Activated CD4-positive, alpha-beta T cell treated with anti-CD3 and anti-CD28 coated beads for 36 hours (primary cell): ENCODE data around the gene ST6GAL1. TPM values are rescaled to one million over a fixed set of nuclear protein-coding genes. Genes with fewer than 3 reads are reported as not detected.

Experiments
- ATAC-seq: fragments of 200-7000 bp; cut with Tn5 transposase; one replicate; pipeline ENCODE4 v1.10.0; 2021; ENCODE audit warnings: mild to moderate bottlenecking, moderate library complexity
- CTCF ChIA-PET: fragments of 350-600 bp; sonication (Branson Sonifier 250); formaldehyde crosslinking; loops from one replicate; lab custom pipeline; 2021; ENCODE audit warnings: antibody characterized with exemption; lab: Charles Lee
- POLR2A ChIA-PET: fragments of 350-600 bp; sonication (Branson Sonifier 250); formaldehyde crosslinking; loops from one replicate; lab custom pipeline; 2021; ENCODE audit warnings: antibody characterized with exemption, inconsistent platforms; lab: Charles Lee
- DNase-seq: peaks from one replicate; pipeline ENCODE4 v3.0.0-alpha.2; 2020
- H3K27ac Mint-ChIP-seq: one replicate; pipeline ENCODE4 v1.8.0; 2021; ENCODE audit warnings: mixed read lengths
- H3K27me3 Mint-ChIP-seq: one replicate; pipeline ENCODE4 v1.8.0; 2021; ENCODE audit warnings: mixed read lengths
- H3K36me3 Mint-ChIP-seq: one replicate; pipeline ENCODE4 v1.8.0; 2021; ENCODE audit warnings: low read depth, mixed read lengths
- H3K4me1 Mint-ChIP-seq: one replicate; pipeline ENCODE4 v1.8.0; 2021; ENCODE audit warnings: mixed read lengths
- H3K4me3 Mint-ChIP-seq: one replicate; pipeline ENCODE4 v1.8.0; 2021; ENCODE audit warnings: mild to moderate bottlenecking, moderate library complexity, mixed read lengths
- H3K9me3 Mint-ChIP-seq: one replicate; pipeline ENCODE4 v1.8.0; 2021; ENCODE audit warnings: low read depth, mixed read lengths
- intact Hi-C, 2 experiments: fragments of 100-400 bp; cut with DNase I in 1 of 2; cut with micrococcal nuclease in 1 of 2; formaldehyde crosslinking; loops; one replicate each; pipeline versions ENCODE4 v1.14.2 to v1.15.1; 2022 to 2024; cut with DNase I, micrococcal nuclease
- total RNA-seq, 2 experiments: library from RNA; stranded (reverse); gene quantifications; one replicate each; pipeline ENCODE4 v1.2.3, GENCODE V29; 2021

The ST6GAL1 gene
- total RNA-seq, 2 experiments from 2014 or later = 86.6 to 111 TPM

- ChIA-PET CTCF (interaction anchor here (0.7 to 2.4 kb wide), 5 partner anchors 8 to 111 kb away, joined by 3 to 9 read pairs (median 5); no protein-coding TSS in a partner anchor), POLR2A (no interaction called here)
- Mint-ChIP-seq H3K9me3 (peaks cover 17% of the 10 kb centered on the region), H3K4me1 (peaks cover 69% of the 10 kb centered on the region), H3K4me3 (peak overlapping the region; percentile 21), H3K36me3 (peaks cover 84% of the 10 kb centered on the region), H3K27me3 (no peaks in the 10 kb centered on the region), H3K27ac (peak overlapping the region; percentile 95)
- ATAC-seq (peak; percentile 12), DNase-seq (no peak)
- intact Hi-C loops = no loop called here
Observed at GRCh38 chr3:187039100-187039722, 108.9 kb downstream of the ST6GAL1 start.

- Mint-ChIP-seq H3K36me3 (peaks cover 82% of the 10 kb centered on the region), H3K27me3 (no peaks in the 10 kb centered on the region), H3K27ac (peak overlapping the region; percentile 95), H3K4me3 (peak overlapping the region; percentile 21), H3K4me1 (peaks cover 70% of the 10 kb centered on the region), H3K9me3 (peaks cover 14% of the 10 kb centered on the region)
- CTCF ChIA-PET = interaction anchor here (0.7 to 1.8 kb wide), 3 partner anchors 8 to 19 kb away, joined by 3 to 9 read pairs (median 5); no protein-coding TSS in a partner anchor
- POLR2A ChIA-PET = interaction anchor here (0.6 kb wide), 1 partner anchor 9 kb away, joined by 9 read pairs; no protein-coding TSS in a partner anchor
- DNase-seq = no peak
- ATAC-seq = no peak
- intact Hi-C loops = loop anchor here (2.0 to 5.0 kb wide), 5 partner anchors 33 to 1103 kb away; partner anchors contain the start of genes ST6GAL1 (in 2 of the 2) and TRA2B (in 1 of the 2)
Observed at GRCh38 chr3:187039723-187040414, 109.5 kb downstream of the ST6GAL1 start.

- intact Hi-C loops = loop anchor here (1.0 to 5.0 kb wide), 8 partner anchors 11 to 1103 kb away; partner anchors contain the start of genes ST6GAL1 (in 2 of the 2) and TRA2B (in 1 of the 2)
- no peaks in the 10 kb centered on the region for H3K27me3 Mint-ChIP-seq
- ATAC-seq (peak; percentile 21), DNase-seq (peak; percentile 54)
- peaks cover 81% of the 10 kb centered on the region for H3K36me3 Mint-ChIP-seq
- H3K4me1 Mint-ChIP-seq = peaks cover 76% of the 10 kb centered on the region
- ChIA-PET CTCF (interaction anchor here (1.0 to 1.8 kb wide), 4 partner anchors 9 to 25 kb away, joined by 3 to 9 read pairs (median 4); no protein-coding TSS in a partner anchor), POLR2A (interaction anchor here (0.6 to 1.2 kb wide), 3 partner anchors 8 to 14 kb away, joined by 4 to 9 read pairs (median 4); no protein-coding TSS in a partner anchor)
- H3K27ac Mint-ChIP-seq = peak overlapping the region; percentile 95
- H3K4me3 Mint-ChIP-seq = peak overlapping the region; percentile 40
- H3K9me3 Mint-ChIP-seq = peaks cover 8% of the 10 kb centered on the region
Observed at GRCh38 chr3:187040516-187041361, 110.4 kb downstream of the ST6GAL1 start.

- intact Hi-C loops = loop anchor here (1.0 to 5.0 kb wide), 8 partner anchors 12 to 1104 kb away; partner anchors contain the start of genes ST6GAL1 (in 2 of the 2) and TRA2B (in 1 of the 2)
- POLR2A ChIA-PET = interaction anchor here (0.6 to 1.2 kb wide), 3 partner anchors 9 to 233 kb away, joined by 4 read pairs; no protein-coding TSS in a partner anchor
Observed at GRCh38 chr3:187041362-187042307, 111.3 kb downstream of the ST6GAL1 start.

GRCh38 chr3:187042346-187042745, 112.0 kb downstream of the ST6GAL1 start:
- Mint-ChIP-seq H3K9me3 (peaks cover 2% of the 10 kb centered on the region), H3K27me3 (no peaks in the 10 kb centered on the region), H3K4me1 (peaks cover 87% of the 10 kb centered on the region), H3K27ac (peak overlapping the region; percentile 95), H3K36me3 (peaks cover 87% of the 10 kb centered on the region), H3K4me3 (peak overlapping the region; percentile 28)
- POLR2A ChIA-PET = no interaction called here
- DNase-seq (no peak), ATAC-seq (no peak)
- intact Hi-C loops = loop anchor here (5.0 kb wide), 4 partner anchors 40 to 1105 kb away; partner anchors contain the start of genes ST6GAL1 (in 2 of the 2) and TRA2B (in 1 of the 2)
- CTCF ChIA-PET = no interaction called here

More at GRCh38 chr3:187041362-187042307, 111.3 kb downstream of the ST6GAL1 start:
- H3K36me3 Mint-ChIP-seq = peaks cover 82% of the 10 kb centered on the region
- H3K4me3 Mint-ChIP-seq = peak overlapping the region; percentile 40
- H3K27ac Mint-ChIP-seq = peak overlapping the region; percentile 95
- CTCF ChIA-PET = interaction anchor here (0.6 to 1.2 kb wide), 4 partner anchors 13 to 192 kb away, joined by 3 to 4 read pairs (median 3); no protein-coding TSS in a partner anchor
- peak; percentile 92 for ATAC-seq
- peaks cover 2% of the 10 kb centered on the region for H3K9me3 Mint-ChIP-seq
- H3K27me3 Mint-ChIP-seq = no peaks in the 10 kb centered on the region
- DNase-seq = peak; percentile 61
- H3K4me1 Mint-ChIP-seq = peaks cover 81% of the 10 kb centered on the region

GRCh38 chr3:187042874-187043458, 112.6 kb downstream of the ST6GAL1 start:
- peak overlapping the region; percentile 95 for H3K27ac Mint-ChIP-seq
- H3K4me3 Mint-ChIP-seq = peak overlapping the region; percentile 42
- peaks cover 2% of the 10 kb centered on the region for H3K9me3 Mint-ChIP-seq
- no peaks in the 10 kb centered on the region for H3K27me3 Mint-ChIP-seq
- intact Hi-C loops = loop anchor here (5.0 kb wide), 4 partner anchors 41 to 1106 kb away; partner anchors contain the start of genes ST6GAL1 (in 2 of the 2) and TRA2B (in 1 of the 2)
- ChIA-PET POLR2A (no interaction called here), CTCF (no interaction called here)
- peaks cover 90% of the 10 kb centered on the region for H3K4me1 Mint-ChIP-seq
- no peak for DNase-seq
- peaks cover 89% of the 10 kb centered on the region for H3K36me3 Mint-ChIP-seq
- ATAC-seq = no peak

GRCh38 chr3:187044206-187044605, 113.9 kb downstream of the ST6GAL1 start:
- Mint-ChIP-seq H3K9me3 (peaks cover 2% of the 10 kb centered on the region), H3K4me3 (peak overlapping the region; percentile 39), H3K27ac (peak overlapping the region; percentile 89), H3K36me3 (peaks cover 88% of the 10 kb centered on the region), H3K4me1 (peaks cover 90% of the 10 kb centered on the region), H3K27me3 (no peaks in the 10 kb centered on the region)
- intact Hi-C loops = loop anchor here (5.0 kb wide), 4 partner anchors 42 to 1107 kb away; partner anchors contain the start of genes ST6GAL1 (in 2 of the 2) and TRA2B (in 1 of the 2)
- DNase-seq (no peak), ATAC-seq (no peak)
- ChIA-PET CTCF (no interaction called here), POLR2A (no interaction called here)

- CTCF ChIA-PET = interaction anchor here (1.4 to 1.5 kb wide), 2 partner anchors 19 to 63 kb away, joined by 3 read pairs; no protein-coding TSS in a partner anchor
Observed at GRCh38 chr3:187044867-187045552, 114.7 kb downstream of the ST6GAL1 start.

GRCh38 chr3:187046033-187046432, 115.7 kb downstream of the ST6GAL1 start:
- peaks cover 90% of the 10 kb centered on the region for H3K4me1 Mint-ChIP-seq
- ChIA-PET POLR2A (no interaction called here), CTCF (interaction anchor here (0.9 to 1.5 kb wide), 3 partner anchors 15 to 64 kb away, joined by 3 to 4 read pairs (median 3); no protein-coding TSS in a partner anchor)
- no peaks in the 10 kb centered on the region for H3K9me3 Mint-ChIP-seq
- intact Hi-C loops = no loop called here
- peak overlapping the region; percentile 74 for H3K27ac Mint-ChIP-seq
- DNase-seq (no peak), ATAC-seq (no peak)
- no peak overlapping the region for H3K4me3 Mint-ChIP-seq
- H3K36me3 Mint-ChIP-seq = peaks cover 88% of the 10 kb centered on the region
- no peaks in the 10 kb centered on the region for H3K27me3 Mint-ChIP-seq

More at GRCh38 chr3:187044867-187045552, 114.7 kb downstream of the ST6GAL1 start:
- POLR2A ChIA-PET = no interaction called here
- Mint-ChIP-seq H3K36me3 (peaks cover 88% of the 10 kb centered on the region), H3K27me3 (no peaks in the 10 kb centered on the region), H3K4me3 (no peak overlapping the region), H3K9me3 (peaks cover 2% of the 10 kb centered on the region), H3K4me1 (peaks cover 90% of the 10 kb centered on the region), H3K27ac (peak overlapping the region; percentile 73)
- intact Hi-C loops = loop anchor here (5.0 kb wide), 4 partner anchors 43 to 1108 kb away; partner anchors contain the start of genes ST6GAL1 (in 2 of the 2) and TRA2B (in 1 of the 2)
- no peak for ATAC-seq
- DNase-seq = no peak
